NCI-H2227 (cell line): Measurements from ENCODE around the gene LMO1.

Experiments
- DNase-seq: peaks from one replicate; lab custom pipeline; 2025; ENCODE audit not compliant: unreplicated experiment; lab: John Stamatoyannopoulos, UW

The LMO1 gene

DNA sequence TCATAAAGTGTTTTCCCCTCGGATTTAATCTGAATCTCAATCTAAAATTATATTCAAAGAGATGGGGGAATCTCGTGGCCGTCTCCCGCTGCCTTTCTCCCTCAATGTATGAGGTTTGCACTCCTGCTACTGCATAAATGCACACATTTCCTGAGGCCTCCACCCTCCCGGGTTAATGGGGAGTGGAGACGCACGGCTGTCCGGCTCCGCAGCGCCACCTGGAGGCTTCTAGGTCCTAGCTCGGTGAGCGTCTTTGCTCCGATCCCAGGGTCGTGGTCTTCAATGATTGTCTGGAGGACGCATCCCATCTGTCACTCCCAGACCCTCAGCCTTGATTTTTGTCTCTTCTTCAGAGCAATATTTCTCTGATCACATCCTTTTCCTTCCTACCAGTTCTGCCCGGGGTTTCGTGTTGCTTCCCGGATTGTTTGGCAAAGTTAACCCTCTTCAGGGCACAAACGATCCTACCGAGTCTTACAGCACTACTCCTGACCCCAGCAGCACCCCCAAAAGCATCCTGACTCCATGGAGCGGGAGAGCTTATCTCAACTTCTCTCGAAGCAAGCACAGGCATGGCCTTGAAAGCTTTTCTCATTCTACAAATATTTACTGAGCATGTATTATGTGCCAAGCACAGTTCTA, at the start of gene LMO1:
TSS of gene LMO1 (minus strand) at position 110 of the 642 bp plus-strand sequence. CDS start 516 bp downstream, outside the sequence.
- peak; percentile 92 for DNase-seq

- DNase-seq, result no peak
These were observed 49.3 kb upstream of the LMO1 start for GRCh38 chr11:8312986-8313385.

- no peak for DNase-seq
These were observed 47.7 kb upstream of the LMO1 start for GRCh38 chr11:8311366-8311765.

- no peak for DNase-seq
These were observed 47.1 kb upstream of the LMO1 start for GRCh38 chr11:8310743-8311298.

GRCh38 chr11:8309862-8310261, 46.2 kb upstream of the LMO1 start:
- no peak for DNase-seq

GRCh38 chr11:8309311-8309710, 45.6 kb upstream of the LMO1 start:
- DNase-seq, result no peak

DNA sequence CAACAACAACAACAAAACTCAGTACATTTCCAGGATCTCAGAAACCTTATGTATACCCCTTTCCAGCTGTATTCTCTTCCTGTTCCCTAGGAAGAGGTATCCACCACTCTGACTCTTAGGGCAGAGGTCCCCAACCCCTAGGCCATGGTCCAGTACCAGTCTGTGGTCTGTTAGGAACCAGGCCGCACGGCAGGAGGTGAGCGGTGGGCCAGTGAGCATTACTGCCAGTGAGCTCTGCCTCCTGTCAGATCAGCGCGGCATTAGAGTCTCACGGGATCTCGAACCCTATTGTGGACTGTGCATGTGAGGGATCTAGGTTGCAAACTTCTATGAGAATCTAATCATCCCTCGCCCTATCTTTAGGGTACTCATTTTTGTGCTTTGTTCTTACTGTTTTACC, 43.9 kb upstream of the LMO1 start:
- DNase-seq, result no peak

GRCh38 chr11:8301622-8302021, 37.9 kb upstream of the LMO1 start:
- DNase-seq, result no peak

DNA sequence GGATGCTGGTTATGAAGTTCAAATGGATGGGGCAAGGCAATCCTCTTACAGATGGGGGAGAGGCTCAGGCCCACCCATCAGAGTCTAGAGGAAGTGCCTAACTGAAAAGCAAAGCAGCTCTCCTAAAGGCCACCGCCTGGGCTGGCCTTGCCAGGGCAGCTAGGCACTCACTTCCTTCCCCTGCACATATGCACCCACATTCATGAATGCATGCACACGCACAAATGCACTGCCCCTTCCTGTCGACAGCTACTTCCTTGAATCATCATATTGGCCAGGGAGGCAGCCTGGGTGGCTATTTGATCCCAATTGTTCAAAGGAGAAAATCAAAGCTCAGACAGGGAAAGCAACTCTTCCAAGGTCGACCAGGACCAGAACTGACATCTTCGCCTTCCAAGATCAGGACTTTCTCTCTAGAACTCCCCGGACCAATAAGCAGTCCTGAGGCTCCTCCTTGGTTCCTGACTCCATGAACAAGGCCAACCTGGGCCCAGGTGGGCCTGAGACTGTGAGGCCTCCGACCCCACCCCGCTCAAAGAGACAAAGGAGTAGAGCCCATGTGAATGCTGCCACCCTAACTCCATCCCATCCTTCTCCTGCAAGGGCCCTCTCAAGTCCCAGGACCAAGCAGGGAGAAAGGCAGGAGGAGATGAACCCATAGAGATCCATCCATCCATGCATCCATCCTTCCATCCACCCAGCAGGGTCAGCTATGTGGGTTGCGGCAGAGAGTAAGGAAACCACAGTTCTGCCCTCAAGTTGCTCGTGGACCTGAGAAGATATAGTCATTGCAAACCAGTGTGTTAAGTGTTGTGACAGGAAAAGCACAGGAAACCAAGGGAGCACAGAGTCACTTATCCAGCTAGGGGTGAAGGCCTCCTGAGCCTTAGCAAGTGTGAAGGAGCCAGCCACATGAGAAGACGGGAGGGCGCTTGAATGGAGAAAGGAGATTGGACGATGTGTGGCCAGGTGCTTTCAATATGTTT, 35.4 kb upstream of the LMO1 start:
- DNase-seq, result no peak

DNA sequence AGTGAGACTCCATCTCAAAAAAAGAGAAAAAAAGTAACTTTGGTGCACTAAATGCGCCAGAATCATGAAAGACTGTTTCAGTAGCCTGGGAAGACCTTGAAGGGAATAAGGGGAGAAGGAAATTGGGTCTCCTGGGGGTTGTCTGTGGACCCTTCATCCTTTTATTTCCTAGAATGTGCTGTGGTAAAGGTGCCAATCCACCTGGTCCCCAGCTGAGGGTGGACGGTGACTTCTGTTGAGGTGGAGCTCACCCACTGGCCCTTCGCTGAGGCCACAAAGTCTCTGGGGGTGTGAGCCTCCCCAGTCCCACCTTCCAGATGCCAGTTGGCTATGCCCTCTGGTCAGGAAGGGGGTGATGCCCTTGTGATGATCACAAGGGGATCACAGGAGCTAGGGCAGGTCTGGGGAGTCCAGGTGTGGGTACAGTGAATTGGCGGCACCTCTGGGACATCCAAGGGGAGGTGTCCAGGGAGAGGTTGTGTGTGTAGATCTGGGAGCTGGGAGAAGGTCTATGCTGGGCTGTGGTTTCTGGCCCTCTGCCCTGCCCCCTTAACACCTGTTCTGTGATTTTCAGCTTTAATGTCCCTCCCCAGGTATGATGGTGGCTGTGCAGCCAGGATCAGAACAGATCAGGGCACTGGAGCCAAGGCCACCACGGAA, 34.2 kb upstream of the LMO1 start:
- no peak for DNase-seq

- no peak for DNase-seq
These were observed 33.2 kb upstream of the LMO1 start for GRCh38 chr11:8296872-8297271.

- no peak for DNase-seq
These were observed 32.5 kb upstream of the LMO1 start for GRCh38 chr11:8296038-8296649.

DNA sequence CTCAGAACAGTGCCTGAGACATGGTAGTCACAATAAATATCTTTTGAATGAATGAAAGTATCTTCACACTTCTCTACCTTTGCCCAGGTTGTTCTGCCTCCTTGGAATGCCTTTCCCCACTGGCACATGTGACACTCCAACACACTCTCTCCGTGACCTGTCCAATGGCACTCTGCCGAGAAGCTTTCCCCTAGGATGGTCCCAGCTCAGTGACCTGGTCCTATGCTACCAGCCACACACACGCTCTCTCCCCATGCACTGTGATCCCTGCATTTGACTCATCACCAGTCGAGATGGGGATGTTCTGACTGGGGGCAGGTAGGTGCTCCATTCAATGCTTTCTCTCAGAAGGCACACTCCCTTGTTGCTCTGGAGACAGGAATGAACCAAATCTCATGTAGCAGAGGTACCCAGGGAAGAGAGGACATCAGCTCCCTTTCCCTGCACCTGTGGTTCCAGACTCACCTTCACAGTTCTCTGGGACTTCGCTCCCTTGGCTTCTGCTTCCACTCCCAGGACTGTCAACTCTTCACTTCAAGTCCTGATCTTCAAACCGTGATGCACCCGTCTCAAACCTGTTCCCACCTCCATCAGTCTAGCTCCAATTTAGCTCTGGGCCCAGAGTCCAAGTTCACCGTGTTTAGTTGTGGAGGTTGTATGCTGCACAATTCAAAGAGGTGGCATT, 30.7 kb upstream of the LMO1 start:
- DNase-seq, result no peak

- DNase-seq, result no peak
These were observed 29.5 kb upstream of the LMO1 start for GRCh38 chr11:8293171-8293570.

- no peak for DNase-seq
These were observed 28.7 kb upstream of the LMO1 start for GRCh38 chr11:8292351-8292750.

GRCh38 chr11:8291421-8292350, 28.0 kb upstream of the LMO1 start:
- no peak for DNase-seq

GRCh38 chr11:8290081-8290810, 26.6 kb upstream of the LMO1 start:
- DNase-seq, result peak; percentile 87

DNA sequence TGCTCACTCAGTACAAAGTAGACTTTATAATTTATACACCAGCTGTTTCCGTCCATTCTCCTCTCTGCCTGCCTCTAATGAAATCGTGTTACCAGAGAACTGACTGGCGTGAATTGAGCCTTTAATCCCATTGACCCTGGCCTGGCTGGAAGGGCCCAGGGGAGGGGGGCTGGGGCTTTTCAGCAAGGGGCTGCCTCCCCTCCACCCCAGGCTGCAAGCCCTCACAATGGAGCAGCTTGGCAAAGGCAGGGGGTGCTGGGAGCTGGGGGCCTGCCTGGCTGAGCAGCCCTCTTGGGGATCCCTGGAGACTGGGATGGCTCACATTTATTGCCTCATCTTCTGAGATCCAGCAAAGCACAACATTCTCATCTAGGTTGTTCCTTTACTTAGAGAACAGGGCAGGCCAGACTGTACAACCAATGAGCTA, 25.8 kb upstream of the LMO1 start:
- no peak for DNase-seq
